GM12878 (cell line): ENCODE measurements around the gene SH3BGRL3. TPM values are rescaled to one million over a fixed set of nuclear protein-coding genes. Genes with fewer than 3 reads are reported as not detected.
A peak's percentile ranks its signal among the peaks of the same experiment; 100 is the strongest.

Source experiments
- ATAC-seq: fragments of 200-7000 bp; cut with Tn5 transposase; 3 replicates; pipeline ENCODE4 v1.9.1; 2020; ENCODE audit warnings: mild to moderate bottlenecking, moderate library complexity
- BruUV-seq: library from RNA; stranded (reverse); fragments of 400-500 nt; replicated peaks from 2 replicates; lab custom pipeline; 2021; lab: Mats Ljungman, UMichigan
- CTCF ChIA-PET: fragments of 300-600 bp; sonication (Branson Sonifier 250); formaldehyde crosslinking; extraction: SDS; loops from one replicate; lab custom pipeline; 2021; ENCODE audit warnings: inconsistent platforms; lab: Yijun Ruan, JAX
- POLR2A ChIA-PET: fragments of 350-600 bp; formaldehyde crosslinking; extraction: SDS; loops from one replicate; lab custom pipeline; 2021; ENCODE audit warnings: inconsistent platforms; lab: Charles Lee
- RAD21 ChIA-PET: fragments of 300-600 bp; sonication (Branson Sonifier 250); formaldehyde crosslinking; loops from one replicate; lab custom pipeline; 2023; ENCODE audit warnings: antibody characterized with exemption; ENCODE audit not compliant: unreplicated experiment; lab: Charles Lee
- SMC1A ChIA-PET: fragments of 300-600 bp; sonication (Branson Sonifier 250); formaldehyde crosslinking; loops from one replicate; lab custom pipeline; 2023; ENCODE audit not compliant: unreplicated experiment, uncharacterized antibody; lab: Charles Lee
- DNase-seq: peaks from one replicate; pipeline ENCODE4 v3.0.0-alpha.2; 2011; ENCODE audit warnings: low read depth, low spot score
- FAIRE-seq: peaks from 3 replicates; lab custom pipeline; 2011; peaks lifted over from hg19 to GRCh38; lab: Jason Lieb, UNC
- H2AFZ ChIP-seq: 2 replicates; pipeline ENCODE4 v1.6.0; 2011; ENCODE audit warnings: low read depth, low read length, control low read depth; ENCODE audit not compliant: control insufficient read depth
- H3K27ac ChIP-seq: 2 replicates; pipeline ENCODE4 v1.5.1; 2011; ENCODE audit warnings: control low read depth; ENCODE audit not compliant: control insufficient read depth, insufficient read depth
- H3K27me3 ChIP-seq, 2 experiments: replicated peaks in 1 of 2; 2 replicates each; pipeline versions ENCODE4 v1.6.0 to v1.6.1; 2011; ENCODE audit warnings: low read length in 1 of 2; ENCODE audit not compliant: control insufficient read depth in 2 of 2, insufficient read depth in 2 of 2
- H3K36me3 ChIP-seq, 2 experiments: 2 replicates each; pipeline ENCODE4 v1.5.1; 2011; ENCODE audit warnings: low read length in 1 of 2; ENCODE audit not compliant: control insufficient read depth in 2 of 2, insufficient read depth in 2 of 2
- H3K4me1 ChIP-seq: 2 replicates; pipeline ENCODE4 v1.6.1; 2011; ENCODE audit warnings: mild to moderate bottlenecking, low read length, moderate library complexity, mixed read lengths; ENCODE audit not compliant: control insufficient read depth, insufficient read depth
- H3K4me2 ChIP-seq: 2 replicates; pipeline ENCODE4 v1.6.0; 2011; ENCODE audit warnings: control low read depth; ENCODE audit not compliant: control insufficient read depth, insufficient read depth
- H3K4me3 ChIP-seq: fragments of 200-600 bp; sonication (generic); 2 replicates; pipeline ENCODE4 v1.5.1; 2016
- H3K79me2 ChIP-seq: 2 replicates; pipeline ENCODE4 v1.6.0; 2011; ENCODE audit warnings: low read length; ENCODE audit not compliant: control insufficient read depth, insufficient read depth
- H3K9ac ChIP-seq: 2 replicates; pipeline ENCODE4 v1.8.0; 2011; ENCODE audit warnings: low read length, control low read depth, mixed read lengths; ENCODE audit not compliant: control insufficient read depth, insufficient read depth
- H3K9me3 ChIP-seq: replicated peaks from 3 replicates; pipeline ENCODE4 v1.5.1; 2011; ENCODE audit warnings: mild to moderate bottlenecking, low read length; ENCODE audit not compliant: control insufficient read depth, insufficient read depth
- H4K20me1 ChIP-seq: 2 replicates; pipeline ENCODE4 v1.6.0; 2011; ENCODE audit not compliant: control insufficient read depth, insufficient read depth
- BRCA1 ChIP-seq: IDR thresholded peaks from 2 replicates; pipeline ENCODE4 v1.6.1; 2011; ENCODE audit warnings: low read depth, low read length, improper control_type of control experiment
- CEBPB ChIP-seq, 2 experiments: fragments of 150-350 bp in 1 of 2; IDR thresholded peaks; 2 replicates each; pipeline ENCODE4 v1.6.1; 2012 to 2014; ENCODE audit warnings: low read depth in 2 of 2, low read length in 2 of 2, borderline replicate concordance in 1 of 2, inconsistent platforms in 1 of 2
- CREB1 ChIP-seq: IDR thresholded peaks from 2 replicates; pipeline ENCODE4 v1.6.1; 2012; ENCODE audit warnings: low read depth, mild to moderate bottlenecking, inconsistent platforms
- EP300 ChIP-seq, 2 experiments: fragments of 150-350 bp in 1 of 2; IDR thresholded peaks; 2 replicates each; pipeline ENCODE4 v1.6.1; 2011 to 2012; ENCODE audit warnings: low read depth in 2 of 2, low read length in 2 of 2, borderline replicate concordance in 1 of 2, improper control_type of control experiment in 1 of 2, inconsistent platforms in 1 of 2; ENCODE audit not compliant: control insufficient read depth in 1 of 2
- FOS ChIP-seq: IDR thresholded peaks from 3 replicates; pipeline ENCODE4 v1.6.1; 2011; ENCODE audit warnings: borderline replicate concordance; ENCODE audit not compliant: insufficient read length; ENCODE audit errors: extremely low read depth
- MEF2A ChIP-seq: IDR thresholded peaks from 2 replicates; pipeline ENCODE4 v1.6.1; 2011; ENCODE audit warnings: low read depth, mild to moderate bottlenecking, low read length, moderate library complexity; ENCODE audit not compliant: insufficient read depth
- MYC ChIP-seq: IDR thresholded peaks from 2 replicates; pipeline ENCODE4 v1.6.1; 2011; ENCODE audit warnings: mild to moderate bottlenecking, low read length, moderate library complexity, inconsistent platforms; ENCODE audit not compliant: insufficient read depth, insufficient replicate concordance, insufficient read length, severe bottlenecking
- SMARCA5 ChIP-seq: fragments of 450-650 bp; IDR thresholded peaks from 2 replicates; pipeline ENCODE4 v1.6.1; 2017; ENCODE audit warnings: mild to moderate bottlenecking
- SRF ChIP-seq, 2 experiments: IDR thresholded peaks; 2 replicates each; pipeline ENCODE4 v1.6.1; 2011; ENCODE audit warnings: low read depth in 2 of 2, low read length in 2 of 2, mild to moderate bottlenecking in 1 of 2, moderate library complexity in 1 of 2
- WGBS: methylation state at CpG from one replicate; pipeline ENCODE4 v1.1.6; 2016; ENCODE audit warnings: low lambda C conversion rate; ENCODE audit not compliant: insufficient replicate concordance, insufficient coverage; ENCODE audit errors: missing lambda C conversion rate; 5-methylcytosine and 5-hydroxymethylcytosine counted together
- in situ Hi-C: fragments of 300-500 bp; cut with MboI; formaldehyde crosslinking; loops from 9 replicates; pipeline ENCODE4 v1.14.3; 2018; ENCODE audit warnings: mixed read lengths
- intact Hi-C: fragments of 100-400 bp; cut with micrococcal nuclease; formaldehyde crosslinking; loops from one replicate; pipeline ENCODE4 v1.14.2; 2022; ENCODE audit not compliant: unreplicated experiment
- polyA plus RNA-seq, 11 experiments: library from polyadenylated mRNA; depleted of rRNA in 4 of 11; unstranded in 6 of 11; stranded (reverse) in 5 of 11; fragments of >200 nt; fragmentation: Nextera tagmentation in 4 of 11; fragmentation: Illumina TruSeq in 1 of 11; extraction: Ambion mirVana in 4 of 11; extraction: Trizol in 1 of 11; gene quantifications; 1 replicate in 1 of 11; 2 replicates in 10 of 11; pipeline versions ENCODE4 v1.2.1 to v1.2.3, GENCODE V29; 2011 to 2016; ENCODE audit warnings: inconsistent platforms in 2 of 11, missing spikeins in 2 of 11, low read depth in 1 of 11
- total RNA-seq, 4 experiments: library from RNA; depleted of rRNA in 3 of 4; stranded (reverse); fragments of >200 nt in 3 of 4; fragmentation: Illumina TruSeq in 1 of 4; extraction: Trizol in 1 of 4; gene quantifications; 2 replicates each; pipeline versions ENCODE4 v1.2.1 to v1.2.3, GENCODE V29; 2013 to 2021

The SH3BGRL3 gene
- total and polyA plus RNA-seq, 10 of the 15 experiments (the other 5 are each of a cell fraction or from before 2014, with no cell fraction given): 39.7 to 390 (median 118) TPM

DNA sequence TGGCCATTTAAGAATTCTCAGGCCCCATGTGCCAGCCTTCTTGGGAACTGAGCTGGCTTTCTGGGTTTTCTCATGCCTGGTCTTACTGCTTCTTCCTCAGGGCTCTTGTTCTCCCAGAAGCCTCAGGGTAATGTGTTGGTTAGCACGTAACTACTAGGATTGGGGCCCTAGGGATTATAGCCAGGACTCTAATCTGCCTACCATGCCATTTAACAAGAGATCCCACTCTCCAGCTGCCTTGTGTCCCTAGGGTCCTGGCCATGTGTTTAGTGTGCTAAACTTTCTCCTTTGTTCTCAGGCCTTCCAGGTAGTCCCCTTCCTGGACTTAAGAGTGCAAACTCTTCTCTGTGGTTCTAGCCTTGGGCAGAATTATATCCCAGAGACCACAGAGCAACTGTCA, 2.2 kb upstream of the SH3BGRL3 start:
- H3K4me1 ChIP-seq: peaks cover 42% of the 10 kb centered on the region
- ATAC-seq (no peak), FAIRE-seq (no peak), DNase-seq (no peak)
- no peaks in the 10 kb centered on the region for H4K20me1 ChIP-seq
- POLR2A ChIA-PET: interaction anchor here (0.5 to 3.5 kb wide), 2 partner anchors 42 to 1114 kb away, joined by 5 to 31 read pairs; partner anchors contain the start of genes CD52 and GPR3
- no peak for TF ChIP-seq MYC
- no peak for TF ChIP-seq FOS
- no peak for TF ChIP-seq CEBPB (IDR thresholded peaks at IDR 0.05; ENCODE audit: borderline replicate concordance in 1 of 2, low read depth in 2 of 2, low read length in 2 of 2)
- TF ChIP-seq EP300 (IDR thresholded peaks at IDR 0.05; ENCODE audit: borderline replicate concordance in 1 of 2, control insufficient read depth in 1 of 2, low read depth in 2 of 2, low read length in 2 of 2): no peak
- no peak for TF ChIP-seq SMARCA5
- no peak for TF ChIP-seq CREB1
- TF ChIP-seq BRCA1: no peak
- no peak for TF ChIP-seq SRF (IDR thresholded peaks at IDR 0.05; ENCODE audit: low read depth in 2 of 2, low read length in 2 of 2)
- TF ChIP-seq MEF2A: no peak
- no peak overlapping the region for H3K4me2 ChIP-seq
- RAD21 ChIA-PET: interaction anchor here (1.3 to 8.9 kb wide), 4 partner anchors 11 to 139 kb away, joined by 6 to 113 read pairs (median 8); partner anchors contain the start of gene CD52
- H3K27ac ChIP-seq: 0 out of 2 replicates have a peak overlapping the region, but pooled peaks have one; percentile 13
- H3K4me3 ChIP-seq: no peak overlapping the region
- H3K9ac ChIP-seq: no peak overlapping the region
- CTCF ChIA-PET: interaction anchor here (0.8 to 18.0 kb wide), 8 partner anchors 10 to 139 kb away, joined by 3 to 879 read pairs (median 38); partner anchors contain the start of genes CD52 and CEP85
- SMC1A ChIA-PET: interaction anchor here (0.9 to 9.1 kb wide), 8 partner anchors 7 to 139 kb away, joined by 3 to 119 read pairs (median 5); partner anchors contain the start of genes CD52, CEP85 and ZNF593OS
- H3K79me2 ChIP-seq: peaks cover 26% of the 10 kb centered on the region
- no TSS peak for BruUV-seq
- intact Hi-C loops: no loop called here
- 95% methylated on average over 1 of the region's 1 CpG for WGBS
- peaks cover 14 to 18% of the 10 kb centered on the region in 2 experiments for H3K36me3 ChIP-seq
- H3K9me3 ChIP-seq: no peaks in the 10 kb centered on the region
- no peaks in the 10 kb centered on the region for H3K27me3 ChIP-seq
- H2AFZ ChIP-seq: no peak overlapping the region
- in situ Hi-C loops: no loop called here
